Neural cell (in vitro differentiated cells): ENCODE data around the gene BTBD3. TPM values are rescaled to one million over a fixed set of nuclear protein-coding genes. Genes with fewer than 3 reads are reported as not detected.

Experiments
- H2AFZ ChIP-seq: fragments of 200-600, 300-800 bp; sonication (generic), shearing (Covaris generic); 2 replicates; pipeline ENCODE4 v1.6.0; 2014; ENCODE audit warnings: low read depth, mild to moderate bottlenecking, antibody characterized with exemption, low read length, moderate library complexity
- H3F3A ChIP-seq: fragments of 200-600 bp; shearing (Covaris generic); 2 replicates; pipeline ENCODE4 v1.6.1; 2016; ENCODE audit warnings: mild to moderate bottlenecking, moderate library complexity, mixed read lengths, antibody characterized with exemption, low read length; ENCODE audit not compliant: insufficient read depth, poor library complexity, severe bottlenecking
- H3K27ac ChIP-seq: fragments of 200-600, 300-800 bp; sonication (generic), shearing (Covaris generic); 2 replicates; pipeline ENCODE4 v1.5.1; 2014; ENCODE audit warnings: mild to moderate bottlenecking, low read length, moderate library complexity
- H3K27me3 ChIP-seq: fragments of 300-800, 200-600 bp; sonication (generic), shearing (Covaris generic); 2 replicates; pipeline ENCODE4 v1.6.0; 2014; ENCODE audit warnings: mild to moderate bottlenecking, low read depth, low read length, moderate library complexity; ENCODE audit not compliant: insufficient read depth
- H3K36me3 ChIP-seq: fragments of 300-800, 200-600 bp; sonication (generic), shearing (Covaris generic); 2 replicates; pipeline ENCODE4 v1.5.1; 2014; ENCODE audit warnings: mild to moderate bottlenecking, antibody characterized with exemption, low read length, moderate library complexity; ENCODE audit not compliant: insufficient read depth
- H3K4me2 ChIP-seq: fragments of 300-800, 200-600 bp; sonication (generic), shearing (Covaris generic); 2 replicates; pipeline ENCODE4 v1.6.0; 2014; ENCODE audit warnings: mild to moderate bottlenecking, low read length
- H3K4me3 ChIP-seq: fragments of 300-800, 200-600 bp; sonication (generic), shearing (Covaris generic); 2 replicates; pipeline ENCODE4 v1.5.1; 2014; ENCODE audit warnings: mild to moderate bottlenecking, low read length, moderate library complexity
- H3K79me2 ChIP-seq: fragments of 200-600 bp; shearing (Covaris generic); replicated peaks from 2 replicates; pipeline ENCODE4 v1.6.0; 2014; ENCODE audit warnings: mild to moderate bottlenecking, low read length, moderate library complexity; ENCODE audit not compliant: insufficient read depth
- H3K9ac ChIP-seq: fragments of 300-800, 200-600 bp; sonication (generic), shearing (Covaris generic); 2 replicates; pipeline ENCODE4 v1.6.1; 2016; ENCODE audit warnings: mild to moderate bottlenecking, low read length, mixed read lengths
- H3K9me2 ChIP-seq: fragments of 200-600 bp; shearing (Covaris generic); 2 replicates; pipeline ENCODE4 v1.6.1; 2016; ENCODE audit warnings: mild to moderate bottlenecking, low read length, mixed read lengths; ENCODE audit not compliant: insufficient read depth
- H3K9me3 ChIP-seq: fragments of 200-600, 300-800 bp; sonication (generic), shearing (Covaris generic); 2 replicates; pipeline ENCODE4 v1.6.1; 2016; ENCODE audit warnings: mild to moderate bottlenecking, mixed run types, low read length, moderate library complexity, mixed read lengths
- H4K20me1 ChIP-seq: fragments of 200-600 bp; shearing (Covaris generic); 2 replicates; pipeline ENCODE4 v1.6.1; 2016; ENCODE audit warnings: mild to moderate bottlenecking, mixed run types; ENCODE audit not compliant: insufficient read depth
- EP300 ChIP-seq: fragments of 450-650 bp; conservative IDR thresholded peaks from 2 replicates; pipeline ENCODE4 v1.6.1; 2014; ENCODE audit warnings: antibody characterized with exemption, mild to moderate bottlenecking, moderate library complexity; ENCODE audit not compliant: poor library complexity, severe bottlenecking
- EZH2 ChIP-seq: fragments of 200-600, 300-800 bp; shearing (Covaris generic), sonication (generic); IDR thresholded peaks from 2 replicates; pipeline ENCODE4 v1.6.1; 2014; ENCODE audit warnings: antibody characterized with exemption, low read length, borderline replicate concordance, mild to moderate bottlenecking; ENCODE audit not compliant: insufficient read depth, poor library complexity, severe bottlenecking
- MXI1 ChIP-seq: fragments of 450-650 bp; conservative IDR thresholded peaks from 2 replicates; pipeline ENCODE4 v1.6.1; 2014; ENCODE audit warnings: antibody characterized with exemption, mild to moderate bottlenecking; ENCODE audit not compliant: poor library complexity, severe bottlenecking
- POLR2AphosphoS5 ChIP-seq: IDR thresholded peaks from 2 replicates; pipeline ENCODE4 v1.6.1; 2012
- RAD21 ChIP-seq: fragments of 450-650 bp; conservative IDR thresholded peaks from 2 replicates; pipeline ENCODE4 v1.6.1; 2014; ENCODE audit warnings: antibody characterized with exemption, mild to moderate bottlenecking, moderate library complexity
- SMC3 ChIP-seq: fragments of 450-650 bp; conservative IDR thresholded peaks from 2 replicates; pipeline ENCODE4 v1.6.1; 2014; ENCODE audit warnings: antibody characterized with exemption, mild to moderate bottlenecking, moderate library complexity; ENCODE audit not compliant: poor library complexity
- TAF1 ChIP-seq: IDR thresholded peaks from 2 replicates; pipeline ENCODE4 v1.6.1; 2012; ENCODE audit warnings: low read depth
- polyA plus RNA-seq: library from polyadenylated mRNA; depleted of rRNA; stranded (reverse); fragments of >200 nt; gene quantifications from 2 replicates; pipeline ENCODE4 v1.2.3, GENCODE V29; 2014
- TF ChIP-seq, protein P1 (sequence below): IDR thresholded peaks from 2 replicates; pipeline ENCODE4 v1.6.1; 2012; ENCODE audit warnings: borderline replicate concordance
- TF ChIP-seq, protein P2 (sequence below): fragments of 450-650 bp; IDR thresholded peaks from 2 replicates; pipeline ENCODE4 v1.5.1; 2014; ENCODE audit warnings: antibody characterized with exemption, mild to moderate bottlenecking, moderate library complexity; ENCODE audit not compliant: poor library complexity, severe bottlenecking

BTBD3 gene
- polyA plus RNA-seq, 1 donor from 2014 or later: 90.0 TPM

DNA sequence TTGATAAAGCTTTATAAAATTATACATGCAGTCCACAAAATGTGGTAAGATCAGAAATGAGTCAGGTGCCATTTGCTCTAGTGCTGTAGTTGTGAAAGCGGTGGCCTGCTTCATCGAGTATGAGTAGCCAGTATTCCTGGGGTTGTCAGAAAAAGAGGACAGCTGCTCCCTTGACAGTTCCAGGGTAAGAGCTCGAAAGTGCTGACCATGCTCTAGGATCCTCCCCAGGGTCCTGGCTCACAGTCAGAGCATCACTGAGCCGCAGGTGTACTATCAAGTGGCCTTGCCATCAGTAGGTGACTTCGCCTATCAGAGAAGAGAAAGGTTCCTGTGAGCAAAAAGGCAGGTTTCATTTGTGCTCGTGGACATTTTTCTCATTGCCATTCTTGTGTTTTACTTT lies 3.6 kb downstream of the BTBD3 start:
- TF ChIP-seq RAD21 (no peak), MXI1 (no peak), TAF1 (no peak)
- Histone ChIP-seq H2AFZ (no peak overlapping the region), H3K9me3 (no peaks in the 10 kb centered on the region), H3F3A (no peaks in the 10 kb centered on the region), H3K79me2 (peaks cover 39% of the 10 kb centered on the region), H3K27me3 (no peaks in the 10 kb centered on the region), H3K27ac (no peak overlapping the region), H3K36me3 (peaks cover 9% of the 10 kb centered on the region), H3K9me2 (no peaks in the 10 kb centered on the region), H4K20me1 (no peaks in the 10 kb centered on the region), H3K4me3 (peak overlapping the region; percentile 2), H3K4me2 (no peak overlapping the region), H3K9ac (no peak overlapping the region)

DNA sequence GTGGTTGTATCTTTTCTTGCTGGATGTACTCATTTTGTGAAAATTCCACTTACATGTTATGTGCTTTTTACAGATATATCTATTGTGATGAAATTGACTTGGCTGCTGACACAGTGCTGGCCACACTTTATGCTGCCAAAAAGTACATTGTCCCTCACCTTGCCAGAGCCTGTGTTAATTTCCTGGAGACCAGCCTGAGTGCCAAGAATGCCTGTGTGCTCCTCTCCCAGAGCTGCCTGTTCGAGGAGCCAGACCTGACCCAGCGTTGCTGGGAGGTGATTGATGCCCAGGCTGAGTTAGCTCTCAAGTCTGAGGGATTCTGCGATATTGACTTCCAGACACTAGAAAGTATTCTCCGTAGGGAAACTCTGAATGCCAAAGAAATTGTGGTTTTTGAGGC lies 4.9 kb downstream of the BTBD3 start:
- Histone ChIP-seq H3K9ac (no peak overlapping the region), H3K36me3 (peaks cover 9% of the 10 kb centered on the region), H2AFZ (no peak overlapping the region), H3K4me2 (no peak overlapping the region), H3F3A (no peaks in the 10 kb centered on the region), H3K27me3 (no peaks in the 10 kb centered on the region), H3K79me2 (peaks cover 27% of the 10 kb centered on the region), H3K4me3 (no peak overlapping the region), H4K20me1 (no peaks in the 10 kb centered on the region), H3K27ac (no peak overlapping the region), H3K9me2 (no peaks in the 10 kb centered on the region), H3K9me3 (no peaks in the 10 kb centered on the region)
- TF ChIP-seq TAF1 (no peak), EP300 (no peak), POLR2AphosphoS5 (no peak), RAD21 (no peak), SMC3 (no peak), EZH2 (no peak), MXI1 (no peak)
- TF ChIP-seq, protein P1, sequence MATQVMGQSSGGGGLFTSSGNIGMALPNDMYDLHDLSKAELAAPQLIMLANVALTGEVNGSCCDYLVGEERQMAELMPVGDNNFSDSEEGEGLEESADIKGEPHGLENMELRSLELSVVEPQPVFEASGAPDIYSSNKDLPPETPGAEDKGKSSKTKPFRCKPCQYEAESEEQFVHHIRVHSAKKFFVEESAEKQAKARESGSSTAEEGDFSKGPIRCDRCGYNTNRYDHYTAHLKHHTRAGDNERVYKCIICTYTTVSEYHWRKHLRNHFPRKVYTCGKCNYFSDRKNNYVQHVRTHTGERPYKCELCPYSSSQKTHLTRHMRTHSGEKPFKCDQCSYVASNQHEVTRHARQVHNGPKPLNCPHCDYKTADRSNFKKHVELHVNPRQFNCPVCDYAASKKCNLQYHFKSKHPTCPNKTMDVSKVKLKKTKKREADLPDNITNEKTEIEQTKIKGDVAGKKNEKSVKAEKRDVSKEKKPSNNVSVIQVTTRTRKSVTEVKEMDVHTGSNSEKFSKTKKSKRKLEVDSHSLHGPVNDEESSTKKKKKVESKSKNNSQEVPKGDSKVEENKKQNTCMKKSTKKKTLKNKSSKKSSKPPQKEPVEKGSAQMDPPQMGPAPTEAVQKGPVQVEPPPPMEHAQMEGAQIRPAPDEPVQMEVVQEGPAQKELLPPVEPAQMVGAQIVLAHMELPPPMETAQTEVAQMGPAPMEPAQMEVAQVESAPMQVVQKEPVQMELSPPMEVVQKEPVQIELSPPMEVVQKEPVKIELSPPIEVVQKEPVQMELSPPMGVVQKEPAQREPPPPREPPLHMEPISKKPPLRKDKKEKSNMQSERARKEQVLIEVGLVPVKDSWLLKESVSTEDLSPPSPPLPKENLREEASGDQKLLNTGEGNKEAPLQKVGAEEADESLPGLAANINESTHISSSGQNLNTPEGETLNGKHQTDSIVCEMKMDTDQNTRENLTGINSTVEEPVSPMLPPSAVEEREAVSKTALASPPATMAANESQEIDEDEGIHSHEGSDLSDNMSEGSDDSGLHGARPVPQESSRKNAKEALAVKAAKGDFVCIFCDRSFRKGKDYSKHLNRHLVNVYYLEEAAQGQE: no peak
- TF ChIP-seq, protein P2, sequence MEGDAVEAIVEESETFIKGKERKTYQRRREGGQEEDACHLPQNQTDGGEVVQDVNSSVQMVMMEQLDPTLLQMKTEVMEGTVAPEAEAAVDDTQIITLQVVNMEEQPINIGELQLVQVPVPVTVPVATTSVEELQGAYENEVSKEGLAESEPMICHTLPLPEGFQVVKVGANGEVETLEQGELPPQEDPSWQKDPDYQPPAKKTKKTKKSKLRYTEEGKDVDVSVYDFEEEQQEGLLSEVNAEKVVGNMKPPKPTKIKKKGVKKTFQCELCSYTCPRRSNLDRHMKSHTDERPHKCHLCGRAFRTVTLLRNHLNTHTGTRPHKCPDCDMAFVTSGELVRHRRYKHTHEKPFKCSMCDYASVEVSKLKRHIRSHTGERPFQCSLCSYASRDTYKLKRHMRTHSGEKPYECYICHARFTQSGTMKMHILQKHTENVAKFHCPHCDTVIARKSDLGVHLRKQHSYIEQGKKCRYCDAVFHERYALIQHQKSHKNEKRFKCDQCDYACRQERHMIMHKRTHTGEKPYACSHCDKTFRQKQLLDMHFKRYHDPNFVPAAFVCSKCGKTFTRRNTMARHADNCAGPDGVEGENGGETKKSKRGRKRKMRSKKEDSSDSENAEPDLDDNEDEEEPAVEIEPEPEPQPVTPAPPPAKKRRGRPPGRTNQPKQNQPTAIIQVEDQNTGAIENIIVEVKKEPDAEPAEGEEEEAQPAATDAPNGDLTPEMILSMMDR: no peak

DNA sequence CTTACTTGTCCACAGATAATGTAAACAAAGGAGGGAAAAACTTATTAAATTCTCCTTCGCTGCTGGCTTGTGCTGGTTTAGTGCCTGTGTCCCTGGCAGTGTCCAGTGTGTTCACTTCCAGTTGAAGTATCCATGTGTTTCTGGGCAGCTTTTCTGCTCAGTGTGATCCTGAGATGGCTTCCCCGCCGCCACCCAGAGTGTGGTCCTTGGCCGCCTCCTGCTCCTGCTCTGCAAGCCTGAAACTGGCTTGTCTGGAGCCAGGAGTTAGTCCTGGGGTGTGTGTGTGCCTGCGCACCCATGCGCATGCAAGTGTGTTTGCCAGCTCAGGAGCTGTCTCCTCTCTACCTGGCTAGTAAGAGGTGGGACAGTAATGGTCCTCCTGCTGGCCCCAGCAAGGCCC lies 7.2 kb downstream of the BTBD3 start:
- Histone ChIP-seq H3K9ac (no peak overlapping the region), H3K27me3 (no peaks in the 10 kb centered on the region), H3F3A (no peaks in the 10 kb centered on the region), H3K9me3 (no peaks in the 10 kb centered on the region), H3K36me3 (peaks cover 9% of the 10 kb centered on the region), H3K9me2 (no peaks in the 10 kb centered on the region), H3K4me3 (no peak overlapping the region), H4K20me1 (no peaks in the 10 kb centered on the region), H3K27ac (no peak overlapping the region), H3K4me2 (no peak overlapping the region), H2AFZ (no peak overlapping the region), H3K79me2 (peaks cover 18% of the 10 kb centered on the region)
- no peak for TF ChIP-seq MXI1
- no peak for TF ChIP-seq EP300
- TF ChIP-seq, protein P1: no peak
- TF ChIP-seq EZH2: no peak
